GM18508 (cell line): ENCODE measurements around the gene PCDHA13.
"Not testable (repeated sequence)": the region's sequence is repeated elsewhere in the genome, so short reads cannot be mapped to it uniquely, and the experiment has no call there.

ENCODE experiments used
- ATAC-seq: cut with Tn5 transposase; IDR thresholded peaks from one replicate; pipeline ENCODE4 v1.9.1; 2021; ENCODE audit warnings: moderate number of reproducible peaks; ENCODE audit not compliant: insufficient read depth, unreplicated experiment

PCDHA13 gene

DNA sequence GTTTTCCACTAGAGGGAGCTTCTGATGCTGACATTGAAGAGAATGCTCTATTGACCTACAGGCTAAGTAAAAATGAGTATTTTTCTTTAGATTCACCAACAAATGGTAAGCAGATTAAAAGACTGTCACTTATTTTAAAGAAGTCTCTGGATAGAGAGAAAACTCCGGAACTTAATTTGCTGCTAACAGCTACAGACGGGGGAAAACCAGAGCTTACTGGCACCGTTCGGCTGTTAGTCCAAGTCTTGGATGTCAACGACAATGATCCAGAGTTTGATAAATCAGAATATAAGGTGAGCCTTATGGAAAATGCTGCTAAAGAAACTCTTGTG lies 12.4 kb upstream of the PCDHA13 start:
- no peak for ATAC-seq

DNA sequence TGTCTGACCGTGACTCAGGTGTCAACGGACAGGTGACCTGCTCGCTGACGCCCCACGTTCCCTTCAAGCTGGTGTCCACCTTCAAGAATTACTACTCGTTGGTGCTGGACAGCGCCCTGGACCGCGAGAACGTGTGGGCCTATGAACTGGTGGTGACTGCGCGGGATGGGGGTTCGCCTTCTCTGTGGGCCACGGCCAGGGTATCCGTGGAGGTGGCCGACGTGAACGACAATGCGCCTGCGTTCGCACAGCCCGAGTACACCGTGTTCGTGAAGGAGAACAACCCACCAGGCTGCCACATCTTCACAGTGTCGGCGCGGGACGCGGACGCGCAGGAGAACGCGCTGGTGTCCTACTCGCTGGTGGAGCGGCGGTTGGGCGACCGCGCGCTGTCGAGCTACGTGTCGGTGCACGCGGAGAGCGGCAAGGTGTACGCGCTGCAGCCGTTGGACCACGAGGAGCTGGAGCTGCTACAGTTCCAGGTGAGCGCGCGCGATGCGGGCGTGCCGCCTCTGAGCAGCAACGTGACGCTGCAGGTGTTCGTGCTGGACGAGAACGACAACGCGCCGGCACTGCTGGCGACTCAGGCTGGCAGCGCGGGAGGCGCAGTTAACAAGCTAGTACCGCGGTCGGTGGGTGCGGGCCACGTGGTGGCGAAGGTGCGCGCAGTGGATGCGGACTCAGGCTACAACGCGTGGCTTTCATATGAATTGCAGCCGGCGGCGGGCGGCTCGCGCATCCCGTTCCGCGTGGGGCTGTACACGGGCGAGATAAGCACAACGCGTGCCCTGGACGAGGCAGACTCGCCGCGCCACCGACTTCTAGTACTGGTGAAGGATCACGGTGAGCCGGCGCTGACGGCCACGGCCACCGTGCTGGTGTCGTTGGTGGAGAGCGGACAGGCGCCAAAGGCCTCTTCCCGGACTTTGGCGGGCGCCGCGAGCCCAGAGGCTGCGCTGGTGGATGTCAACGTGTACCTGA lies 11.4 kb upstream of the PCDHA13 start:
- ATAC-seq, result no peak

DNA sequence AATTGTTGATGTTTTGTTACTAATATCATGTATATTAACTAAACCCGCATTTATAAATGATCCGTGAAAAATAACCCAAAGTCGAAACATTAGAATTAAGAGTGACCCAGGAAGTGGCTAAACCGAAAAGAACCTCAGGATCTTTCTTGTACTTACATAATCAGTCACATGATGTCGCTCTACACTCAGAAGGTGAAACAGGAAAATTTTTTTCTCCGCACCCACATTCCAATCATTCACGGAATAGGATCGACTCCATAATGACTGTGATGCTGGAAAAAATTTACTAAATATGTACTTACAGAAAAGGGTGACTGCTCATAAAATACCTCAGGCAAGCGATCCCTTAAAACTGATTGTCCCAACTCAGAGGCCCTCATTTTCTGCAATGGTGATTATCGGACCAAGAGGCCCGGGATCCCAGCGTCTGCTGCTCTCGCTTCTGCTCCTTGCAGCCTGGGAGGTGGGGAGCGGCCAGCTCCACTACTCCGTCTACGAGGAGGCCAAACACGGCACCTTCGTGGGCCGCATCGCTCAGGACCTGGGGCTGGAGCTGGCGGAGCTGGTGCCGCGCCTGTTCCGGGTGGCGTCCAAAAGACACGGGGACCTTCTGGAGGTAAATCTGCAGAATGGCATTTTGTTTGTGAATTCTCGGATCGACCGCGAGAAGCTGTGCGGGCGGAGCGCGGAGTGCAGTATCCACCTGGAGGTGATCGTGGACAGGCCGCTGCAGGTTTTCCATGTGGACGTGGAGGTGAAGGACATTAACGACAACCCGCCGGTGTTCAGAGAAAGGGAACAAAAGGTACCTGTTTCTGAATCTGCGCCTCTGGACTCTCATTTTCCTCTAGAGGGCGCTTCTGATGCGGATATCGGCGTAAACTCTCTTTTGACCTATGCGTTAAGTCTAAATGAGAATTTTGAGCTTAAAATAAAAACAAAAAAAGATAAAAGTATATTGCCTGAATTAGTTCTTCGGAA lies 6.5 kb upstream of the PCDHA13 start, which contains the start of gene PCDHA12:
Gene PCDHA12, plus strand, starts transcription at position 224 of the 981 bp plus-strand sequence. Its CDS starts 165 bp downstream, at position 389.
- ATAC-seq, result no peak

DNA sequence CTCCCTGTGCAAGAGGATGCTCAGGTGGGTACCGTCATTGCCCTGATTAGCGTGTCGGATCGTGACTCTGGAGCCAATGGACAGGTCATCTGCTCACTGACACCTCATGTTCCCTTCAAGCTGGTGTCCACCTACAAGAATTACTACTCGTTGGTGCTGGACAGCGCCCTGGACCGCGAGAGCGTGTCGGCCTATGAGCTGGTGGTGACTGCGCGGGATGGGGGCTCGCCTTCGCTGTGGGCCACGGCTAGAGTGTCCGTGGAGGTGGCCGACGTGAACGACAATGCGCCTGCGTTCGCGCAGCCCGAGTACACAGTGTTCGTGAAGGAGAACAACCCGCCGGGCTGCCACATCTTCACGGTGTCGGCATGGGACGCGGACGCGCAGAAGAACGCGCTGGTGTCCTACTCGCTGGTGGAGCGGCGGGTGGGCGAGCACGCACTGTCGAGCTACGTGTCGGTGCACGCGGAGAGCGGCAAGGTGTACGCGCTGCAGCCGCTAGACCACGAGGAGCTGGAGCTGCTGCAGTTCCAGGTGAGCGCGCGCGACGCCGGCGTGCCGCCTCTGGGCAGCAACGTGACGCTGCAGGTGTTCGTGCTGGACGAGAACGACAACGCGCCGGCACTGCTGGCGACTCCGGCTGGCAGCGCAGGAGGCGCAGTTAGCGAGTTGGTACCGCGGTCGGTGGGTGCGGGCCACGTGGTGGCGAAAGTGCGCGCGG lies 5.2 kb upstream of the PCDHA13 start:
- not testable (repeated sequence) for ATAC-seq

DNA sequence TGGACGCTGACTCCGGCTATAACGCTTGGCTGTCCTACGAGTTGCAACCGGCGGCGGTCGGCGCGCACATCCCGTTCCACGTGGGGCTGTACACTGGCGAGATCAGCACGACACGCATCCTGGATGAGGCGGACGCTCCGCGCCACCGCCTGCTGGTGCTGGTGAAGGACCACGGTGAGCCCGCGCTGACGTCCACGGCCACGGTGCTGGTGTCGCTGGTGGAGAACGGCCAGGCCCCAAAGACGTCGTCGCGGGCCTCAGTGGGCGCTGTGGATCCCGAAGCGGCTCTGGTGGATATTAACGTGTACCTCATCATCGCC lies 4.7 kb upstream of the PCDHA13 start:
- ATAC-seq, result no peak

DNA sequence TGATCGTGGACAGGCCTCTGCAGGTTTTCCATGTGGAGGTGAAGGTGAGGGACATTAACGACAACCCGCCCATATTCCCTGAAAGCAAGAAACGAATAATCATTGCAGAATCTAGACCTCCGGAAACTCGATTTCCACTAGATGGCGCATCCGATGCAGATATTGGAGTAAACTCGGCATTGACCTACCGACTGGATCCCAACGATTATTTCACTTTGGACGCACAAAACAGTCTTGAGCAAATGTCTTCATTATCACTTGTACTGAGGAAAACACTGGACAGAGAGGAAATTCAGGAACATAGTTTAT lies 621 bp downstream of the PCDHA13 start:
- no peak for ATAC-seq

DNA sequence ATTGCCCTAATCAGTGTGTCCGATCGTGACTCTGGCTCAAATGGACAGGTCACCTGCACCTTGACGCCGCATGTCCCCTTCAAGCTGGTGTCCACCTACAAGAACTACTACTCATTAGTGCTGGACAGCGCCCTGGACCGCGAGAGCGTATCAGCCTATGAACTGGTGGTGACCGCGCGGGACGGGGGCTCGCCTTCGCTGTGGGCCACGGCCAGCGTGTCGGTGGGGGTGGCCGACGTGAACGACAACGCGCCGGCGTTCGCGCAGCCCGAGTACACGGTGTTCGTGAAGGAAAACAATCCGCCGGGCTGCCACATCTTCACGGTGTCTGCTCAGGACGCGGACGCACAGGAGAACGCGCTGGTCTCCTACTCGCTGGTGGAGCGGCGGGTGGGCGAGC lies 1.4 kb downstream of the PCDHA13 start:
- no peak for ATAC-seq

DNA sequence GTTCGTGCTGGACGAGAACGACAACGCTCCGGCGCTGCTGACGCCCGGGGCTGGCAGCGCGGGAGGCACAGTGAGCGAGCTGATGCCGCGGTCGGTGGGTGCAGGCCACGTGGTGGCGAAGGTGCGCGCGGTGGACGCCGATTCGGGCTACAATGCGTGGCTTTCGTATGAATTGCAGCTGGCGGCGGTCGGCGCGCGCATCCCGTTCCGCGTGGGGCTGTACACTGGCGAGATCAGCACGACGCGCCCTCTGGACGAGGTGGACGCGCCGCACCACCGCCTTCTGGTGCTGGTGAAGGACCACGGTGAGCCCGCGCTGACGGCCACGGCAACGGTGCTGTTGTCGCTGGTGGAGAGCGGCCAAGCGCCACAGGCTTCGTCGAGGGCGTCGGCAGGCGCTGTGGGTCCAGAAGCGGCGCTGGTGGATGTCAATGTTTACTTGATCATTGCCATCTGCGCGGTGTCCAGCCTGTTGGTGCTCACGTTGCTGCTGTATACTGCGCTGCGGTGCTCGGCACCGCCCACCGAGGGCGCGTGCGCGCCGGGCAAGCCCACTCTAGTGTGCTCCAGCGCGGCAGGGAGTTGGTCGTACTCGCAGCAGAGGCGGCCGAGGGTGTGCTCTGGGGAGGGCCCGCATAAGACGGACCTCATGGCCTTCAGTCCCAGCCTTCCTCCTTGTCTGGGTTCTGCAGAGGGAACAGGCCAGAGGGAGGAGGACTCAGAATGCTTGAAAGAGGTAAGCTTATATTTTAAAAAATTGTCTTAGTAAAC lies 2.2 kb downstream of the PCDHA13 start:
- ATAC-seq, result no peak

DNA sequence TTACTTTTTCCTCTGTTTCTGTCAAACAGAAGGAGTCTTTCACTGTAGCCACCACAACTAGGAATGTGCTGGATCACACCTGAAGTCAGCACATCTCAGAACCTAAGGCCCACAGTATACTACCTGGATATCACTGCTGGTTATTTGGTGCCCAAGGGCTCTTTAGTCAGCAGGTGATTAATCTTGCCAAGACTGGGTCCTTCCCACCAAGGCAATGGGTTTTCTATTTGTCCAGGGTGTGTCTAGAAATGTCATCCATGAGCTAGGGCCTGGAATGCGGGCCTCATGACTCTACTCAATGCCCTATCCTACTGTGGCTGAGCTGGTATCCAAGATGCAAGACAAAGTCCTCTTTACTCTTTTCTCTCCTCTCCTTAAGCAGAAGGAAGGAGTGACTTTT lies 34.4 kb downstream of the PCDHA13 start:
- no peak for ATAC-seq

DNA sequence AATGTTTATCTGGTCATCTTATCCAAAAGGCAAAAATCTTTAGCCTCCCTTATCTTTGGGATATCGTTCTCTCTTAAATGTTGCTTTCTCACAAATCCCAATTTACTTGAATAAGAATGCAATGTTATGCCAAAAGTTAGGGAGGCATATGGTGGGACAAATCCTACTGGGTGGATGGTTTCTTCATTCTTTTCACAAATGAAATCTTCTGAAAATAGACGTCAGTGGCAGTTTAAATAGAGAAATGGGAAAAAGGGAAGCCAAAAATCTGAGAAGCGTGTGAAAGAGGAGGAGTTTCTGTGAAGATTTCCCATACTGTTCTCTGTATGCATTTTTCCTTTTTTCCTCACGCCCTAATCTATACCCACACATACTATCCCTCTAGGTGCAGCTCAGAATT lies 41.7 kb downstream of the PCDHA13 start:
- no peak for ATAC-seq

DNA sequence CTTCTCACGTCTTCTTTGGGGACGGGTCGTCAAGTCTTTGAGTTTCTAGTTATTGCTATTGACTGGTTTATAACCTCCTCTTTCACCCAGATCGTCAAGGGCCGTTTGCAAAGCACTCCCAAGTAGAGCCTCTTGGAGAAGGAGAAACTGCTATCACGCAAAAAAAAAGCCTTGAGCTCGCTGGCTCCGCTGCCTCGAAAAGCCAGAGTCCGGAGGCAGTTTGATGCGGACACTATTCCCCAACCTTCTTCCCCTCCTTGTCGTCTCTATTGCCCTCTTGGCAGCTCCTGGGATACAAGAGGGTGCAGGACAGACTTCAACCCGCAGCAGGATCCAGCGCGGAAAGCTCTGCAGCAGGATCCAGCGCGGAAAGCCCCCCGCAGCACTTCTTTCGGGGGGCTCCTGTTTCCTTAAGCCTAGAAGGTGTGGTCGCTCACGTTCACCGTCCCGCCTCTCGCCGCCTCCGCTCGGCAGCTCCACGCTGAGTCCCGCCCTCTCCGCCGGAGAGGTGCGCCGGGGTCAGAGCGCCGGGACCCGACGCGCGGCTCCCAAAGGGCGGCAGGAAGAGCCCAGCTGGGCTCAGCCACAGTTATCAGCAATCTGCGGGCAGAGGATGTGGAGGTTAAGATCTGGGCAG lies 44.0 kb downstream of the PCDHA13 start, which contains the start of gene PCDHAC1:
Gene PCDHAC1, plus strand, starts transcription at position 494 of the 637 bp plus-strand sequence. CDS start 594 bp downstream, outside the sequence.
- ATAC-seq, result no peak

DNA sequence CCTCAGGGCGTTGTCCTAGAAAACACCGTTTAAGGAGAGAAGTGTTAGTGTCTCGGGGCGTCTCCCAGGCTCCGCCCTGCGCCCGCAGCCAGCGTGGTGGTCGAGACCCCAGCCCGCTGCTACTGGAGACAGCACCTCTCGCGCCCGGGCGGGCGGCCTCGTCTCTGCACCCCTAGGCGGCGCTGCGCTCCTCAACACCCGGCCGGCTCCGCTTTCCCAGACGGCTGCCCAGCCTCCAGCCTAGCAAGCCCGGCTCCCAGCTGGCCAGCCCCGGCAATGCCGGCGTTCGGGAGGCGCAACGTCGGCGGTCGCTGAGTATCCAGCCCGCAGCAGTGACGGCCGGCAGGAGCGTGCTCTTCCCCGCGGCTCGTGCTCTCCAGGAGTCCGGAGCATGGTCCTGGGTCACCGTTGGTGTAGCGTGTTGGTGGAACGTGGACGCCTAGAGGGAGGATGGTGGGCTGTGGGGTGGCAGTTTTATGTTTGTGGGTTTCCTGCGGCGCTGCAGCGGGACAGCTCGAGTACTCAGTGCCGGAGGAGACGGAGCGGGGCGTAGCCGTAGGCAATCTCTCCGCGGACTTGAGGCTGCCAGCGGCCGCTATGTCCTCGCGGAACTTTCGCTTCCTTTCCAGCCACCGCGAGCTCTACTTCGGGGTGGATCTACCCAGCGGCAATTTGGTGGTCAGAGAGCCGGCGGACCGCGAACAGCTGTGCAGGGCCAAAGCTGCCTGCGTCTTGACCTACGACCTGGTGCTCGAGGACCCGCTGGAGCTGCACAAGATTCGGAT lies 44.7 kb downstream of the PCDHA13 start:
- no peak for ATAC-seq

DNA sequence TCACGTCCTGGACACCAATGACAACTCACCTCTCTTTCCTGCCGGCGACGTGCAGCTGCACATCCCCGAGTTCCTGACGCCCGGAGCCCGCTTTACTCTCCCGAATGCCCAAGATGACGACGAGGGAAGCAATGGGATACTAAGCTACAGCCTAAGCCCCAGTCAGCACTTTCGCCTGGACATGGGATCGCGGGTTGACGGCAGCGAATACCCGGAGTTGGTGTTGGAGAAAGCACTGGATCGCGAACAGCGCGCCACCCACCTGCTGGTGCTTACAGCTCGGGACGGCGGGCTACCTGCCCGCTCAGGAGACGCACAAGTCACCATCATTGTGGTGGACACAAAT lies 45.3 kb downstream of the PCDHA13 start:
- no peak for ATAC-seq
